GM12878 (cell line): ENCODE results near the gene AKNA. TPM values are rescaled to one million over a fixed set of nuclear protein-coding genes. Genes with fewer than 3 reads are reported as not detected.

Experiments used
- BHLHE40 ChIP-seq, 2 experiments: fragments of 450-650 bp in 1 of 2; IDR thresholded peaks; 2 replicates each; pipeline ENCODE4 v1.6.1; 2011 to 2017; ENCODE audit warnings: low read depth in 2 of 2, borderline replicate concordance in 1 of 2, improper control_type of control experiment in 1 of 2, low read length in 1 of 2, mild to moderate bottlenecking in 1 of 2
- CEBPB ChIP-seq, 2 experiments: fragments of 150-350 bp in 1 of 2; IDR thresholded peaks; 2 replicates each; pipeline ENCODE4 v1.6.1; 2012 to 2014; ENCODE audit warnings: low read depth in 2 of 2, low read length in 2 of 2, borderline replicate concordance in 1 of 2, inconsistent platforms in 1 of 2
- CREM ChIP-seq: IDR thresholded peaks from 2 replicates; pipeline ENCODE4 v1.6.1; 2014; ENCODE audit warnings: antibody characterized with exemption, low read depth
- E2F8 ChIP-seq: fragments of 450-650 bp; IDR thresholded peaks from 2 replicates; pipeline ENCODE4 v1.6.1; 2018; ENCODE audit warnings: mild to moderate bottlenecking, low read depth, moderate library complexity; ENCODE audit not compliant: partially characterized antibody
- IKZF1 ChIP-seq: fragments of 450-650 bp; conservative IDR thresholded peaks from 2 replicates; pipeline ENCODE4 v1.6.1; 2017; ENCODE audit warnings: antibody characterized with exemption, mild to moderate bottlenecking
- IKZF2 ChIP-seq, 2 experiments: fragments of 450-650 bp; IDR thresholded peaks; 2 replicates each; pipeline ENCODE4 v1.6.1; 2017; ENCODE audit warnings: mild to moderate bottlenecking in 2 of 2, moderate library complexity in 2 of 2
- MLLT1 ChIP-seq: fragments of 450-650 bp; IDR thresholded peaks from 2 replicates; pipeline ENCODE4 v1.6.1; 2016; ENCODE audit warnings: mild to moderate bottlenecking
- NFIC ChIP-seq: IDR thresholded peaks from 2 replicates; pipeline ENCODE4 v1.6.1; 2012; ENCODE audit warnings: low read depth, mild to moderate bottlenecking, inconsistent platforms, low read length, moderate library complexity
- POU2F2 ChIP-seq: IDR thresholded peaks from 3 replicates; pipeline ENCODE4 v1.6.1; 2011; ENCODE audit warnings: low read depth, mild to moderate bottlenecking, low read length, borderline replicate concordance
- SMAD1 ChIP-seq: fragments of 450-650 bp; IDR thresholded peaks from 2 replicates; pipeline ENCODE4 v1.6.1; 2018; ENCODE audit warnings: mild to moderate bottlenecking, low read depth; ENCODE audit not compliant: partially characterized antibody
- TARDBP ChIP-seq: IDR thresholded peaks from 2 replicates; pipeline ENCODE4 v1.6.1; 2016; ENCODE audit warnings: borderline replicate concordance
- polyA plus RNA-seq, 11 experiments: library from polyadenylated mRNA; depleted of rRNA in 4 of 11; unstranded in 6 of 11; stranded (reverse) in 5 of 11; fragments of >200 nt; fragmentation: Nextera tagmentation in 4 of 11; fragmentation: Illumina TruSeq in 1 of 11; extraction: Ambion mirVana in 4 of 11; extraction: Trizol in 1 of 11; gene quantifications; 1 replicate in 1 of 11; 2 replicates in 10 of 11; pipeline versions ENCODE4 v1.2.1 to v1.2.3, GENCODE V29; 2011 to 2016; ENCODE audit warnings: inconsistent platforms in 2 of 11, missing spikeins in 2 of 11, low read depth in 1 of 11
- total RNA-seq, 4 experiments: library from RNA; depleted of rRNA in 3 of 4; stranded (reverse); fragments of >200 nt in 3 of 4; fragmentation: Illumina TruSeq in 1 of 4; extraction: Trizol in 1 of 4; gene quantifications; 2 replicates each; pipeline versions ENCODE4 v1.2.1 to v1.2.3, GENCODE V29; 2013 to 2021
- TF ChIP-seq, protein P1 (sequence below): fragments of 450-650 bp; IDR thresholded peaks from 2 replicates; pipeline ENCODE4 v1.6.1; 2017; ENCODE audit warnings: low read depth, mild to moderate bottlenecking, moderate library complexity
- TF ChIP-seq, protein P2 (sequence below): IDR thresholded peaks from 2 replicates; pipeline ENCODE4 v1.6.1; 2012; ENCODE audit warnings: improper control_type of control experiment, low read depth, low read length; ENCODE audit not compliant: insufficient replicate concordance

Gene AKNA
- total and polyA plus RNA-seq, 10 of the 15 experiments (the other 5 are each of a cell fraction or from before 2014, with no cell fraction given), result 1.6 to 132 (median 35.3) TPM

GRCh38 chr9:114366334-114367128, 21.3 kb downstream of the AKNA start (continued):
- TF ChIP-seq, protein P1, sequence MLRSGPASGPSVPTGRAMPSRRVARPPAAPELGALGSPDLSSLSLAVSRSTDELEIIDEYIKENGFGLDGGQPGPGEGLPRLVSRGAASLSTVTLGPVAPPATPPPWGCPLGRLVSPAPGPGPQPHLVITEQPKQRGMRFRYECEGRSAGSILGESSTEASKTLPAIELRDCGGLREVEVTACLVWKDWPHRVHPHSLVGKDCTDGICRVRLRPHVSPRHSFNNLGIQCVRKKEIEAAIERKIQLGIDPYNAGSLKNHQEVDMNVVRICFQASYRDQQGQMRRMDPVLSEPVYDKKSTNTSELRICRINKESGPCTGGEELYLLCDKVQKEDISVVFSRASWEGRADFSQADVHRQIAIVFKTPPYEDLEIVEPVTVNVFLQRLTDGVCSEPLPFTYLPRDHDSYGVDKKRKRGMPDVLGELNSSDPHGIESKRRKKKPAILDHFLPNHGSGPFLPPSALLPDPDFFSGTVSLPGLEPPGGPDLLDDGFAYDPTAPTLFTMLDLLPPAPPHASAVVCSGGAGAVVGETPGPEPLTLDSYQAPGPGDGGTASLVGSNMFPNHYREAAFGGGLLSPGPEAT, result peak; percentile 70
- TF ChIP-seq SMAD1 (peak; percentile 93), E2F8 (no peak), IKZF1 (peak; percentile 53), IKZF2 (IDR thresholded peaks at IDR 0.05) (peak; percentile 81 to 86), CREM (peak; percentile 26; the same call in 1 of the 2 replicates), MLLT1 (peak; percentile 79), CEBPB (IDR thresholded peaks at IDR 0.05; ENCODE audit: borderline replicate concordance in 1 of 2, low read depth in 2 of 2, low read length in 2 of 2) (no peak), BHLHE40 (IDR thresholded peaks at IDR 0.05; ENCODE audit: borderline replicate concordance in 1 of 2, low read depth in 2 of 2, low read length in 1 of 2) (peak in 1 of 2 experiments; percentile 33; a peak in 1 of 4 replicates), TARDBP (no peak), NFIC (no peak), POU2F2 (0 out of 3 replicates have a peak, but pooled peaks have one; percentile 36)
- TF ChIP-seq, protein P2, sequence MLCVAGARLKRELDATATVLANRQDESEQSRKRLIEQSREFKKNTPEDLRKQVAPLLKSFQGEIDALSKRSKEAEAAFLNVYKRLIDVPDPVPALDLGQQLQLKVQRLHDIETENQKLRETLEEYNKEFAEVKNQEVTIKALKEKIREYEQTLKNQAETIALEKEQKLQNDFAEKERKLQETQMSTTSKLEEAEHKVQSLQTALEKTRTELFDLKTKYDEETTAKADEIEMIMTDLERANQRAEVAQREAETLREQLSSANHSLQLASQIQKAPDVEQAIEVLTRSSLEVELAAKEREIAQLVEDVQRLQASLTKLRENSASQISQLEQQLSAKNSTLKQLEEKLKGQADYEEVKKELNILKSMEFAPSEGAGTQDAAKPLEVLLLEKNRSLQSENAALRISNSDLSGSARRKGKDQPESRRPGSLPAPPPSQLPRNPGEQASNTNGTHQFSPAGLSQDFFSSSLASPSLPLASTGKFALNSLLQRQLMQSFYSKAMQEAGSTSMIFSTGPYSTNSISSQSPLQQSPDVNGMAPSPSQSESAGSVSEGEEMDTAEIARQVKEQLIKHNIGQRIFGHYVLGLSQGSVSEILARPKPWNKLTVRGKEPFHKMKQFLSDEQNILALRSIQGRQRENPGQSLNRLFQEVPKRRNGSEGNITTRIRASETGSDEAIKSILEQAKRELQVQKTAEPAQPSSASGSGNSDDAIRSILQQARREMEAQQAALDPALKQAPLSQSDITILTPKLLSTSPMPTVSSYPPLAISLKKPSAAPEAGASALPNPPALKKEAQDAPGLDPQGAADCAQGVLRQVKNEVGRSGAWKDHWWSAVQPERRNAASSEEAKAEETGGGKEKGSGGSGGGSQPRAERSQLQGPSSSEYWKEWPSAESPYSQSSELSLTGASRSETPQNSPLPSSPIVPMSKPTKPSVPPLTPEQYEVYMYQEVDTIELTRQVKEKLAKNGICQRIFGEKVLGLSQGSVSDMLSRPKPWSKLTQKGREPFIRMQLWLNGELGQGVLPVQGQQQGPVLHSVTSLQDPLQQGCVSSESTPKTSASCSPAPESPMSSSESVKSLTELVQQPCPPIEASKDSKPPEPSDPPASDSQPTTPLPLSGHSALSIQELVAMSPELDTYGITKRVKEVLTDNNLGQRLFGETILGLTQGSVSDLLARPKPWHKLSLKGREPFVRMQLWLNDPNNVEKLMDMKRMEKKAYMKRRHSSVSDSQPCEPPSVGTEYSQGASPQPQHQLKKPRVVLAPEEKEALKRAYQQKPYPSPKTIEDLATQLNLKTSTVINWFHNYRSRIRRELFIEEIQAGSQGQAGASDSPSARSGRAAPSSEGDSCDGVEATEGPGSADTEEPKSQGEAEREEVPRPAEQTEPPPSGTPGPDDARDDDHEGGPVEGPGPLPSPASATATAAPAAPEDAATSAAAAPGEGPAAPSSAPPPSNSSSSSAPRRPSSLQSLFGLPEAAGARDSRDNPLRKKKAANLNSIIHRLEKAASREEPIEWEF, result peak; percentile 46
